A549 (cell line): ENCODE results near the gene NRM. TPM values are rescaled to one million over a fixed set of nuclear protein-coding genes. Genes with fewer than 3 reads are reported as not detected.
A peak's percentile ranks its signal among the peaks of the same experiment; 100 is the strongest.

Experiments
- ATAC-seq, 2 experiments: fragments of 200-7000 bp in 1 of 2; fragments of >200 bp in 1 of 2; cut with Nextera tagmentation in 1 of 2; cut with Tn5 transposase in 1 of 2; 3 replicates each; pipeline versions ENCODE4 v1.8.0 to v1.9.1; 2018 to 2020; ENCODE audit warnings: mild to moderate bottlenecking in 1 of 2, moderate library complexity in 1 of 2
- CTCF ChIA-PET: fragments of 300-600 bp; sonication (Branson Sonifier 250); formaldehyde crosslinking; extraction: SDS; loops from one replicate; lab custom pipeline; 2021; ENCODE audit warnings: antibody characterized with exemption, inconsistent platforms; lab: Yijun Ruan, JAX
- POLR2A ChIA-PET: fragments of 350-600 bp; formaldehyde crosslinking; extraction: SDS; loops from one replicate; lab custom pipeline; 2021; ENCODE audit warnings: antibody characterized with exemption, inconsistent platforms; lab: Yijun Ruan, JAX
- DNase-seq, 2 experiments: peaks; one replicate each; pipeline versions ENCODE4 v3.0.0 to v3.0.0-alpha.2; 2011 to 2016; ENCODE audit warnings: low read depth in 1 of 2, low spot score in 1 of 2
- FAIRE-seq: peaks from 2 replicates; lab custom pipeline; 2011; peaks lifted over from hg19 to GRCh38; lab: Jason Lieb, UNC
- H3K27ac ChIP-seq, 2 experiments: fragments of >200 bp; sonication (Bioruptor Twin); formaldehyde crosslinking; 3 replicates each; pipeline ENCODE4 v1.5.1; 2016 to 2017
- H3K4me1 ChIP-seq: fragments of >200 bp; sonication (Bioruptor Twin); formaldehyde crosslinking; 3 replicates; pipeline ENCODE4 v1.6.1; 2016
- H3K4me2 ChIP-seq: fragments of >200 bp; sonication (Bioruptor Twin); formaldehyde crosslinking; 3 replicates; pipeline ENCODE4 v1.6.1; 2016
- H3K4me3 ChIP-seq: fragments of >200 bp; sonication (Bioruptor Twin); formaldehyde crosslinking; 3 replicates; pipeline ENCODE4 v1.5.1; 2016
- H3K9me3 ChIP-seq: fragments of >200 bp; sonication (Bioruptor Twin); formaldehyde crosslinking; 3 replicates; pipeline ENCODE4 v1.6.1; 2016
- BCL3 ChIP-seq: fragments of >200 bp; sonication (Bioruptor Twin); formaldehyde crosslinking; IDR thresholded peaks from 3 replicates; pipeline ENCODE4 v1.6.1; 2016
- BHLHE40 ChIP-seq: IDR thresholded peaks from 2 replicates; pipeline ENCODE4 v1.6.1; 2012; ENCODE audit warnings: low read depth, low read length, inconsistent platforms
- CHD4 ChIP-seq: fragments of 200-600 bp; sonication (generic); IDR thresholded peaks from 2 replicates; pipeline ENCODE4 v1.6.1; 2016; ENCODE audit warnings: antibody characterized with exemption, mild to moderate bottlenecking, borderline replicate concordance
- ELK1 ChIP-seq: fragments of 150-350 bp; IDR thresholded peaks from 2 replicates; pipeline ENCODE4 v1.6.1; 2014; ENCODE audit warnings: low read depth, mild to moderate bottlenecking, low read length
- FOSB ChIP-seq: fragments of 250-450 bp; sonication (Bioruptor Pico); IDR thresholded peaks from 2 replicates; pipeline ENCODE4 v1.5.0; 2020; ENCODE audit warnings: mild to moderate bottlenecking, moderate library complexity
- FOSL2 ChIP-seq, 2 experiments: fragments of 450-650 bp in 1 of 2; fragments of >200 bp in 1 of 2; sonication (Bioruptor Twin) in 1 of 2; formaldehyde crosslinking; IDR thresholded peaks; 2 replicates each; pipeline versions ENCODE4 v1.5.0 to v1.6.1; 2016 to 2020; ENCODE audit warnings: mild to moderate bottlenecking in 1 of 2, moderate library complexity in 1 of 2
- FOXS1 ChIP-seq: fragments of 250-450 bp; sonication (Bioruptor Pico); IDR thresholded peaks from 2 replicates; pipeline ENCODE4 v1.5.0; 2020; ENCODE audit warnings: mild to moderate bottlenecking, moderate library complexity
- KDM1A ChIP-seq: fragments of 200-600 bp; sonication (generic); IDR thresholded peaks from 2 replicates; pipeline ENCODE4 v1.6.1; 2016; ENCODE audit warnings: low read depth, mild to moderate bottlenecking
- KDM5A ChIP-seq: fragments of 200-600 bp; sonication (generic); IDR thresholded peaks from 2 replicates; pipeline ENCODE4 v1.6.1; 2016; ENCODE audit warnings: antibody characterized with exemption, mild to moderate bottlenecking
- MAFK ChIP-seq: fragments of 450-650 bp; IDR thresholded peaks from 2 replicates; pipeline ENCODE4 v1.6.1; 2014; ENCODE audit not compliant: partially characterized antibody
- NFE2L2 ChIP-seq: fragments of 150-350 bp; conservative IDR thresholded peaks from 2 replicates; pipeline ENCODE4 v1.6.1; 2014; ENCODE audit warnings: low read length
- NPAS2 ChIP-seq: fragments of 250-450 bp; sonication (Bioruptor Pico); IDR thresholded peaks from 2 replicates; pipeline ENCODE4 v1.8.0; 2022; ENCODE audit warnings: mild to moderate bottlenecking, moderate library complexity, borderline replicate concordance
- POLR2AphosphoS2 ChIP-seq: conservative IDR thresholded peaks from 2 replicates; pipeline ENCODE4 v1.6.1; 2012; ENCODE audit warnings: low read length, improper control_type of control experiment, inconsistent platforms
- RARB ChIP-seq: fragments of 250-450 bp; sonication (Bioruptor Pico); IDR thresholded peaks from 2 replicates; pipeline ENCODE4 v1.8.0; 2021; ENCODE audit warnings: mild to moderate bottlenecking, moderate library complexity
- SMC3 ChIP-seq: fragments of >200 bp; sonication (Bioruptor Twin); formaldehyde crosslinking; IDR thresholded peaks from 3 replicates; pipeline ENCODE4 v1.6.1; 2018; ENCODE audit warnings: inconsistent platforms
- ZFP36 ChIP-seq: fragments of 450-650 bp; IDR thresholded peaks from 2 replicates; pipeline ENCODE4 v1.6.1; 2014; ENCODE audit warnings: borderline replicate concordance; ENCODE audit not compliant: partially characterized antibody
- WGBS: methylation state at CpG from one replicate; pipeline ENCODE4 v1.1.6; 2017; ENCODE audit errors: missing lambda C conversion rate; 5-methylcytosine and 5-hydroxymethylcytosine counted together
- polyA plus RNA-seq, 4 experiments: library from polyadenylated mRNA; depleted of rRNA in 3 of 4; stranded (reverse); fragments of >200 nt; fragmentation: RNase III in 1 of 4; extraction: RNeasy Plus Mini Kit Qiagen cat#74134 plus additional on column Dnase treatment in 1 of 4; gene quantifications; 2 replicates in 3 of 4; 3 replicates in 1 of 4; pipeline ENCODE4 v1.2.3, GENCODE V29; 2011 to 2017
- TF ChIP-seq, protein P1 (sequence below): IDR thresholded peaks from 2 replicates; pipeline ENCODE4 v1.6.1; 2012

Gene NRM
- polyA plus RNA-seq, 2 of the 4 experiments (the other 2 are of a cell fraction) = 11.3 to 13.0 TPM

DNA sequence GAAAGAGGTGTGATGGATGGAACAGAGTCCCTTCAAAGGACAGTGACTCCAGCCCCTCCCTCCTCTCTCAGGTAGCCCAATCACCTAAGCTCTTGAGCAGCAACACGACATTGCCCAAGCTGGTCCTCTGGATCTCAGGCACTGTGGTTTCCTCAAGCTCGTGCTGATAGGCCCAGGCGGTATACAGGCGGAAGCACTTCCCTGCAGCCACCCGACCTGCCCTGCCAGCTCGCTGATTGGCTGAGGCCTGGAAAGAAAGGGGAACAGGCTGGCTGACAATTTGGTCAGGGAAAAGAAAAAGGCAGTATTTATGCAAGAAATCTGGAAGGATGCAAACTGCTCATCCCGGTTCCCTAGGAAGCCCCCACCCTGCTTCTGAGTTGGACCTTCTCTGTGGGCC lies 34.3 kb downstream of the NRM start (continued):
- no peak for TF ChIP-seq BCL3
- TF ChIP-seq CHD4 = no peak

DNA sequence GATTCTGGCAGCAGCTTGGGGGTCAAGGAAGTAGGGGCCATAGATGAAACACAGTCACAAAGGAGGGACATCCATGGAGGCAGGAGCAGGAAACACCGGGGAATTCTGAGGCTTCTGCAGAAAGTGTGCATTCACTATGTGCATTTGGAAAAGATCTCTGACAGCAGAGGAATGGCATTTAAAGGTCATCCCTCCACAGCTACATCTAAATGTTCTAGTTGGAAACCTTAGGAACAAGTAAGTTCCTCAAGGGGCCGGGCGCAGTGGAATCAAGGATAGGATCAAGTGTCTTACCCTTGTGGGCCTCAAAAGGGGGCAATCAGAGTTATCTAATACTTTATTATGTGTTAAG lies 35.1 kb downstream of the NRM start:
- TF ChIP-seq ZFP36 (no peak), FOSB (CRISPR knock-in tag) (no peak), KDM1A (no peak), FOSL2 (IDR thresholded peaks at IDR 0.05) (no peak), FOSL2 (CRISPR knock-in tag; IDR thresholded peaks at IDR 0.05) (no peak), SMC3 (no peak), ELK1 (no peak), KDM5A (no peak), BHLHE40 (no peak), MAFK (no peak), RARB (CRISPR knock-in tag) (no peak), FOXS1 (CRISPR knock-in tag) (no peak)
- TF ChIP-seq, protein P1, sequence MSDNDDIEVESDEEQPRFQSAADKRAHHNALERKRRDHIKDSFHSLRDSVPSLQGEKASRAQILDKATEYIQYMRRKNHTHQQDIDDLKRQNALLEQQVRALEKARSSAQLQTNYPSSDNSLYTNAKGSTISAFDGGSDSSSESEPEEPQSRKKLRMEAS = no peak
- Histone ChIP-seq H3K27ac (no peak overlapping the region), H3K4me1 (no peaks in the 10 kb centered on the region), H3K4me3 (no peak overlapping the region), H3K9me3 (no peaks in the 10 kb centered on the region), H3K4me2 (no peak overlapping the region)
- POLR2A ChIA-PET = no interaction called here
- DNase-seq = no peak
- WGBS = 92% methylated on average over 3 of the region's 3 CpGs
- no peak for FAIRE-seq
- CTCF ChIA-PET = interaction anchor here (1.2 to 1.5 kb wide), 3 partner anchors 15 to 75 kb away, joined by 3 to 5 read pairs (median 3); no protein-coding TSS in a partner anchor
- ATAC-seq = no peak

DNA sequence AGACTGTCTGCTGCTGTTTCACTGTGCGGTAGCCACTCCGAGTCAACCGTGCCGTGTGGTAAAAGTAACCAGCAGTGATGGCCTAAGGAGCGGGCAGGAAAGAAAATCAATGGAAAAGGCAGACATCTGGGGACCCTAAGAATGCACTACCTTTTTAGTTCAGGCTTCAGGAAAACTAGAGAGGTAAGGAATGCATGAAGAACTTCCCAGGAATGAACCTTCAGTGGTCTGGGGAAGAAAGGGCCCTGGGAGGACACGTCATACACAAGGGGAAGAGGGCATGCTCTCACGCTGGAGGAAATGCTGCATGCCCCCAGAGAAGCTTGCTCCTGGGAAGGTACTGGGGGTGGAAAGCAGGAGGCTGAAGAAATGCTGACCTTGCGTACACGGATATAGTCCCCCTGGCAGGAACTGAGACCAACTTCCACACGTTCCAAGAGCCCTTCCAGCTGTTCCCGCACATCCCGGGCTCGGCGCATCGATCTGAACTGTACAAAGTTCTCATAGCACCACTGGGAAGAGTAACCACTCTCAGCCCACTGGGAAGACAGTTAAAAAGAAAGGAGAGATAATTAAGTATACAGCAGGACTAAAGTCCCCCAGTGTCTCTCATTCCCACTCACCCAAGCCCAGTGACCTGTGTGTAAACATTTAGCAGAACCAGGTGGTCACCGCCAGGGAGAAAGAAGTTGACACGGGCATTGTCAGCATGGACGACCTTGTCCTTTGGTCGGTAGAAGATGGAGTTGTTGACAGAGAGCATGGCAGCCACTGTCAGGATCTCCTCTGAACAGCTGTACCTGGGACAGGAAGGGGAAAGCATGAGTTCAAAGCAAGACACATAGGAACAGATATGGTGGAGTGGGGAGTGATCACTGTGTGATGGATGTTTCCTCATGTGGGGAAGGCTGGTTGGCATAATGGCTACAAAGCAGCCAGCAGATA lies 35.7 kb downstream of the NRM start:
- Histone ChIP-seq H3K27ac (no peak overlapping the region), H3K4me2 (no peak overlapping the region), H3K4me3 (no peak overlapping the region), H3K4me1 (no peaks in the 10 kb centered on the region), H3K9me3 (no peaks in the 10 kb centered on the region)
- CTCF ChIA-PET = interaction anchor here (1.2 to 1.5 kb wide), 2 partner anchors 24 to 76 kb away, joined by 3 to 5 read pairs; no protein-coding TSS in a partner anchor
- no peak for FAIRE-seq
- POLR2A ChIA-PET = no interaction called here
- TF ChIP-seq NPAS2 (CRISPR knock-in tag) (no peak), MAFK (peak; percentile 75), NFE2L2 (no peak)
- TF ChIP-seq, all 56 proteins: peak for 1
- DNase-seq = no peak
- 92% methylated on average over 19 of the region's 19 CpGs for WGBS
- no peak for ATAC-seq

GRCh38 chr6:30651143-30651542 lies 39.6 kb downstream of the NRM start:
- H3K27ac ChIP-seq = no peak overlapping the region
- no peak overlapping the region for H3K4me2 ChIP-seq
- TF ChIP-seq CHD4 = no peak
- no peak for TF ChIP-seq FOSL2 (IDR thresholded peaks at IDR 0.05)
- TF ChIP-seq FOSL2 (CRISPR knock-in tag; IDR thresholded peaks at IDR 0.05) = no peak
- no peak for TF ChIP-seq KDM1A
- TF ChIP-seq BCL3 = no peak
- TF ChIP-seq POLR2AphosphoS2 = no peak
- H3K4me1 ChIP-seq = peaks cover 8% of the 10 kb centered on the region
- no peaks in the 10 kb centered on the region for H3K9me3 ChIP-seq
- ATAC-seq = no peak
- DNase-seq = no peak
- no peak overlapping the region for H3K4me3 ChIP-seq
- FAIRE-seq = no peak
- CTCF ChIA-PET = interaction anchor here (0.8 to 2.1 kb wide), 3 partner anchors 21 to 178 kb away, joined by 4 to 7 read pairs (median 6); partner anchors contain the start of gene DHX16
- POLR2A ChIA-PET = interaction anchor here (0.7 kb wide), 1 partner anchor 101 kb away, joined by 3 read pairs; no protein-coding TSS in a partner anchor
- 95% methylated on average over 12 of the region's 12 CpGs for WGBS
